ENCODE results near the gene STARD3. TPM values are rescaled to one million over a fixed set of nuclear protein-coding genes. Genes with fewer than 3 reads are reported as not detected.

STARD3 gene
- total and polyA plus RNA-seq, 2 of the 13 experiments (the other 11 are each of a cell fraction or from before 2014, with no cell fraction given): 34.6 to 100 TPM

GRCh38 chr17:39614545-39615157 is 22.3 kb upstream of the STARD3 start:
- Histone ChIP-seq H3K4me3 (replicated peaks in 1 of 3; ENCODE audit: insufficient read depth in 1 of 3, low read depth in 2 of 3, low read length in 3 of 3) (no peak overlapping the region), H2AFZ (ENCODE audit: low read length) (no peak overlapping the region), H4K20me1 (ENCODE audit: insufficient read depth, low read length) (no peaks in the 10 kb centered on the region), H3K9ac (ENCODE audit: insufficient read depth, low read depth, low read length) (no peak overlapping the region), H3K4me1 (ENCODE audit: insufficient read depth, low read length) (peaks cover 15% of the 10 kb centered on the region), H3K79me2 (ENCODE audit: insufficient read depth, low read length) (no peaks in the 10 kb centered on the region), H3K36me3 (replicated peaks in 1 of 2; ENCODE audit: control insufficient read depth in 1 of 2, insufficient read depth in 2 of 2, low read length in 2 of 2) (no peaks in the 10 kb centered on the region), H3K4me2 (ENCODE audit: low read depth, low read length) (no peak overlapping the region), H3K27ac (ENCODE audit: extremely low read length, insufficient read depth, low read length) (no peak overlapping the region), H3K9me3 (ENCODE audit: low read length) (no peaks in the 10 kb centered on the region), H3K27me3 (ENCODE audit: control insufficient read depth in 1 of 2, insufficient read depth in 2 of 2, low read length in 2 of 2) (peaks cover 8 to 67% of the 10 kb centered on the region in 2 experiments)
- TF ChIP-seq EEA1 (CRISPR knock-in tag; IDR thresholded peaks at IDR 0.05; ENCODE audit: borderline replicate concordance) (no peak), ZNF629 (CRISPR knock-in tag; conservative IDR thresholded peaks at IDR 0.05) (peak; percentile 80)
- FAIRE-seq (no peak), DNase-seq (ENCODE audit: low spot score) (no peak), ATAC-seq (no peak)
- BruUV-seq (replicated peaks): no TSS peak
- POLR2A ChIA-PET: no interaction called here
- in situ Hi-C loops (cut with HindIII; ENCODE audit: extremely low pct_ligation_motif_present, low pct_unique_long_range_greater_than_20kb): no loop called here
- CTCF ChIA-PET (ENCODE audit: low intra/inter-chr PET ratio, low total read pairs): no interaction called here
- WGBS (ENCODE audit: low lambda C conversion rate): 24% methylated on average over 3 of the region's 3 CpGs
- intact Hi-C loops (cut with micrococcal nuclease; ENCODE audit: unreplicated experiment): no loop called here

DNA sequence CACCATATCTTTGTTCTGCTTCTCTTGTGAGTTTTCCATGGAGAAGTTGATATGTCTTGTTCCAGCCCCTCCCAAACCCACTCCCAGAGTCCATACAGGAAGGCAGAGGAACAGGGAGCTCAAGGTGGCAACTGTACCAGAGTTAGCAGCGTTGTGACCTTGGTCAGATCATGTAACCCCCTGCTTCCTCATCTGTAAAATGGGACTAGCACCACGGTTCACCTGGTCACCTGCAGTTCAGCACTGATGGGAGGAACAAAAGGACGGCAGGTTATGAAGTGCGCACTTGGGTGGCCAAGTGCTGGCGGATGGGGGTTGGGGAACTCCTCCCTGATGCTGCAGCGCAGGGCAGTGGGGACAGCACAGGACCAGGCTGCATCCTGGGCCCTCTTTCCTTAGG is 21.5 kb upstream of the STARD3 start:
- intact Hi-C loops (cut with micrococcal nuclease; ENCODE audit: unreplicated experiment): no loop called here
- POLR2A ChIA-PET: no interaction called here

More for the DNA sequence above, 21.5 kb upstream of the STARD3 start:
- no peak overlapping the region for H2AFZ ChIP-seq (ENCODE audit: low read length)
- H3K9ac ChIP-seq (ENCODE audit: insufficient read depth, low read depth, low read length): no peak overlapping the region
- H3K4me3 ChIP-seq (replicated peaks in 1 of 3; ENCODE audit: insufficient read depth in 1 of 3, low read depth in 2 of 3, low read length in 3 of 3): no peak overlapping the region
- H3K4me1 ChIP-seq (ENCODE audit: insufficient read depth, low read length): peaks cover 19% of the 10 kb centered on the region
- TF ChIP-seq ZNF768 (CRISPR knock-in tag; IDR thresholded peaks at IDR 0.05) (0 out of 2 replicates have a peak, but pooled peaks have one; percentile 37), ZNF629 (CRISPR knock-in tag; conservative IDR thresholded peaks at IDR 0.05) (peak; percentile 69)
- TF ChIP-seq, protein P1, sequence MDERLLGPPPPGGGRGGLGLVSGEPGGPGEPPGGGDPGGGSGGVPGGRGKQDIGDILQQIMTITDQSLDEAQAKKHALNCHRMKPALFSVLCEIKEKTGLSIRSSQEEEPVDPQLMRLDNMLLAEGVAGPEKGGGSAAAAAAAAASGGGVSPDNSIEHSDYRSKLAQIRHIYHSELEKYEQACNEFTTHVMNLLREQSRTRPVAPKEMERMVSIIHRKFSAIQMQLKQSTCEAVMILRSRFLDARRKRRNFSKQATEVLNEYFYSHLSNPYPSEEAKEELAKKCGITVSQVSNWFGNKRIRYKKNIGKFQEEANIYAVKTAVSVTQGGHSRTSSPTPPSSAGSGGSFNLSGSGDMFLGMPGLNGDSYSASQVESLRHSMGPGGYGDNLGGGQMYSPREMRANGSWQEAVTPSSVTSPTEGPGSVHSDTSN (CRISPR knock-in tag; IDR thresholded peaks at IDR 0.05): no peak
- FAIRE-seq: no peak
- in situ Hi-C loops (cut with HindIII; ENCODE audit: extremely low pct_ligation_motif_present, low pct_unique_long_range_greater_than_20kb): no loop called here
- 34% methylated on average over 6 of the region's 6 CpGs for WGBS (ENCODE audit: low lambda C conversion rate)
- BruUV-seq (replicated peaks): no TSS peak
- CTCF ChIA-PET (ENCODE audit: low intra/inter-chr PET ratio, low total read pairs): no interaction called here
- H3K27ac ChIP-seq (ENCODE audit: extremely low read length, insufficient read depth, low read length): no peak overlapping the region
- no peaks in the 10 kb centered on the region for H3K9me3 ChIP-seq (ENCODE audit: low read length)
- DNase-seq (ENCODE audit: low spot score): no peak
- no peak for ATAC-seq
- no peaks in the 10 kb centered on the region for H4K20me1 ChIP-seq (ENCODE audit: insufficient read depth, low read length)
- H3K27me3 ChIP-seq (ENCODE audit: control insufficient read depth in 1 of 2, insufficient read depth in 2 of 2, low read length in 2 of 2): peaks cover 8 to 65% of the 10 kb centered on the region in 2 experiments
- no peaks in the 10 kb centered on the region for H3K36me3 ChIP-seq (replicated peaks in 1 of 2; ENCODE audit: control insufficient read depth in 1 of 2, insufficient read depth in 2 of 2, low read length in 2 of 2)
- H3K79me2 ChIP-seq (ENCODE audit: insufficient read depth, low read length): no peaks in the 10 kb centered on the region
- H3K4me2 ChIP-seq (ENCODE audit: low read depth, low read length): no peak overlapping the region

Measured in HepG2 (cell line).